MM.1S (cell line): ENCODE results near the gene HOXD9.

Source experiments
- DNase-seq: peaks from one replicate; pipeline ENCODE4 v3.0.0-alpha.2; 2015
- H2AFZ ChIP-seq: fragments of 300-600 bp; sonication (generic); 2 replicates; pipeline ENCODE4 v1.6.0; 2016; ENCODE audit warnings: antibody characterized with exemption, low read length
- H3F3A ChIP-seq: fragments of 300-600 bp; sonication (generic); 2 replicates; pipeline ENCODE4 v1.6.1; 2016; ENCODE audit warnings: mild to moderate bottlenecking, antibody characterized with exemption, low read length, moderate library complexity, mixed read lengths; ENCODE audit not compliant: insufficient read depth
- H3K27ac ChIP-seq: fragments of 300-600 bp; sonication (generic); 2 replicates; pipeline ENCODE4 v1.5.1; 2016; ENCODE audit warnings: mild to moderate bottlenecking, low read length
- H3K27me3 ChIP-seq: fragments of 300-600 bp; sonication (generic); replicated peaks from 2 replicates; pipeline ENCODE4 v1.6.0; 2016; ENCODE audit warnings: low read length; ENCODE audit not compliant: insufficient read depth
- H3K36me3 ChIP-seq: fragments of 300-600 bp; sonication (generic); replicated peaks from 2 replicates; pipeline ENCODE4 v1.6.1; 2016; ENCODE audit warnings: mild to moderate bottlenecking, low read length, mixed read lengths; ENCODE audit not compliant: insufficient read depth
- H3K4me1 ChIP-seq: fragments of 300-600 bp; sonication (generic); 2 replicates; pipeline ENCODE4 v1.6.1; 2016; ENCODE audit warnings: low read length, mixed read lengths
- H3K4me2 ChIP-seq: fragments of 300-600 bp; sonication (generic); 2 replicates; pipeline ENCODE4 v1.6.0; 2016; ENCODE audit warnings: low read depth, low read length
- H3K4me3 ChIP-seq: fragments of 300-600 bp; sonication (generic); 2 replicates; pipeline ENCODE4 v1.5.1; 2016; ENCODE audit warnings: low read length, mixed read lengths
- H3K79me2 ChIP-seq: fragments of 300-600 bp; sonication (generic); 2 replicates; pipeline ENCODE4 v1.6.1; 2016; ENCODE audit warnings: mixed run types, low read length, mixed read lengths
- H3K9ac ChIP-seq: fragments of 300-600 bp; sonication (generic); 2 replicates; pipeline ENCODE4 v1.6.1; 2016; ENCODE audit warnings: low read length, mixed read lengths
- H3K9me2 ChIP-seq: fragments of 300-600 bp; sonication (generic); replicated peaks from 2 replicates; pipeline ENCODE4 v1.6.1; 2016; ENCODE audit warnings: mild to moderate bottlenecking, low read length, mixed read lengths; ENCODE audit not compliant: insufficient read depth
- H3K9me3 ChIP-seq: fragments of 300-600 bp; sonication (generic); replicated peaks from 2 replicates; pipeline ENCODE4 v1.6.1; 2016; ENCODE audit warnings: mild to moderate bottlenecking, low read length, mixed read lengths; ENCODE audit not compliant: insufficient read depth
- H4K20me1 ChIP-seq: fragments of 300-600 bp; sonication (generic); 2 replicates; pipeline ENCODE4 v1.6.1; 2016; ENCODE audit warnings: mild to moderate bottlenecking, low read length, moderate library complexity, mixed read lengths; ENCODE audit not compliant: insufficient read depth
- EZH2 ChIP-seq: fragments of 300-600 bp; sonication (generic); optimal IDR thresholded peaks from 2 replicates; pipeline ENCODE3; 2017; ENCODE audit warnings: low read depth, mild to moderate bottlenecking, antibody characterized with exemption, low read length, mixed read lengths
- EZH2phosphoT487 ChIP-seq: fragments of 300-600 bp; sonication (generic); IDR thresholded peaks from 2 replicates; pipeline ENCODE4 v1.6.1; 2018; ENCODE audit warnings: antibody characterized with exemption, low read length
- TF ChIP-seq, protein P1 (sequence below): fragments of 300-600 bp; sonication (generic); IDR thresholded peaks from 2 replicates; pipeline ENCODE4 v1.5.1; 2016; ENCODE audit warnings: antibody characterized with exemption, low read length, mixed read lengths

HOXD9 gene

DNA sequence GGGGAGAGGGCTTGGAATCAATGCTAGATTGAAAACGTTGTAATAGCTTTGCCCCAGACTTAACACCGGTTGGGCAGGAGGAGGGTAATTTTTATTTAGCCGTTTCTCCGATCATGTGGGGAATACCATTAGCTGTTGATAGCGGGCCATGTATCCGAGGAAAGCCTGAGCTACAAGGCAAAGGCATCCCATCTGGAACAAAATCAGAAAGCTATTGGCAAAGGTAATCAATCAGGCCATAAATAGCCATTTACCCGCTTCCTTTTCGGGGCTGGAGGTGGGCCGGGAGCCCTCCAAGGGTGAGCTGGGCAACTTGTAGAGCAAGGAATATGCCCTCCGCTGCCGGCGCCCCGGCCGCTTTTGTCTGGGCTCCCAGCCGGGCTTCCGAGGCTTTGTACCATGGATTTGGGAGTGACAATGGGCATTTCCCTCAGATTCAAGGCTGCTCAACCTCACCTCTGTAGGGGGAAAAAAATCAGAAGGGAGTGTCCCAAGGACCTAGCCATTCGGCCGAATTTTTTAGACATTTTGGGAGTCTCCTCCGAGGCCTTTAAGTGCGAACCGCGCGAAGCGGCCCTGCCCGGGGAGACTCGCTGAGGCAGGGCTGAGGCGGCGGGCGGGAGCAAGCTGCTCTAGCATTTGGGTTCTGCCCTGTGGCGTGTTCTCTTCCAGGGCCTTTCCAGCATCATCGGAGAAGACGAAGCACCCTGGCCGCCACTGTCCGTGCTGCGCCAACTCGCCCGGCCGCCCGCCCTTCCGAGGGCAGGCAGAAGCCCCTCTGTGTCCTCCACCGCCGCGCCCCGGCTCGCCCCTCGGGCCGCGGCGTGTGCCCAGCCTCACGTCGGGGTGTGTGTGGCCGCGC, 1.1 kb upstream of the HOXD9 start:
- Histone ChIP-seq H3K4me3 (no peak overlapping the region), H3F3A (no peaks in the 10 kb centered on the region), H3K4me1 (no peaks in the 10 kb centered on the region), H3K79me2 (no peaks in the 10 kb centered on the region), H3K9me3 (no peaks in the 10 kb centered on the region), H3K27ac (no peak overlapping the region), H3K9ac (no peak overlapping the region), H3K36me3 (no peaks in the 10 kb centered on the region), H3K4me2 (no peak overlapping the region), H3K27me3 (peaks cover 38% of the 10 kb centered on the region), H2AFZ (no peak overlapping the region), H4K20me1 (no peaks in the 10 kb centered on the region), H3K9me2 (no peaks in the 10 kb centered on the region)
- no peak for DNase-seq
- TF ChIP-seq, protein P1, sequence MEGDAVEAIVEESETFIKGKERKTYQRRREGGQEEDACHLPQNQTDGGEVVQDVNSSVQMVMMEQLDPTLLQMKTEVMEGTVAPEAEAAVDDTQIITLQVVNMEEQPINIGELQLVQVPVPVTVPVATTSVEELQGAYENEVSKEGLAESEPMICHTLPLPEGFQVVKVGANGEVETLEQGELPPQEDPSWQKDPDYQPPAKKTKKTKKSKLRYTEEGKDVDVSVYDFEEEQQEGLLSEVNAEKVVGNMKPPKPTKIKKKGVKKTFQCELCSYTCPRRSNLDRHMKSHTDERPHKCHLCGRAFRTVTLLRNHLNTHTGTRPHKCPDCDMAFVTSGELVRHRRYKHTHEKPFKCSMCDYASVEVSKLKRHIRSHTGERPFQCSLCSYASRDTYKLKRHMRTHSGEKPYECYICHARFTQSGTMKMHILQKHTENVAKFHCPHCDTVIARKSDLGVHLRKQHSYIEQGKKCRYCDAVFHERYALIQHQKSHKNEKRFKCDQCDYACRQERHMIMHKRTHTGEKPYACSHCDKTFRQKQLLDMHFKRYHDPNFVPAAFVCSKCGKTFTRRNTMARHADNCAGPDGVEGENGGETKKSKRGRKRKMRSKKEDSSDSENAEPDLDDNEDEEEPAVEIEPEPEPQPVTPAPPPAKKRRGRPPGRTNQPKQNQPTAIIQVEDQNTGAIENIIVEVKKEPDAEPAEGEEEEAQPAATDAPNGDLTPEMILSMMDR, result no peak
- no peak for TF ChIP-seq EZH2
- no peak for TF ChIP-seq EZH2phosphoT487

GRCh38 chr2:176122052-176122682, 352 bp upstream of the HOXD9 start:
- H3K79me2 ChIP-seq, result no peaks in the 10 kb centered on the region
- H3K9me3 ChIP-seq, result no peaks in the 10 kb centered on the region
- H3K27me3 ChIP-seq, result peaks cover 30% of the 10 kb centered on the region
- H3K27ac ChIP-seq, result no peak overlapping the region
- no peaks in the 10 kb centered on the region for H3K4me1 ChIP-seq
- TF ChIP-seq EZH2, result no peak
- no peak for TF ChIP-seq EZH2phosphoT487
- TF ChIP-seq, protein P1, result no peak
- no peak overlapping the region for H3K4me3 ChIP-seq
- H3K4me2 ChIP-seq, result no peak overlapping the region
- no peak overlapping the region for H3K9ac ChIP-seq
- no peaks in the 10 kb centered on the region for H3K36me3 ChIP-seq
- H2AFZ ChIP-seq, result no peak overlapping the region
- H3K9me2 ChIP-seq, result no peaks in the 10 kb centered on the region
- DNase-seq, result no peak
- H3F3A ChIP-seq, result no peaks in the 10 kb centered on the region
- no peaks in the 10 kb centered on the region for H4K20me1 ChIP-seq

- TF ChIP-seq, protein P1, result no peak
- TF ChIP-seq EZH2 (no peak), EZH2phosphoT487 (no peak)
- Histone ChIP-seq H3K4me2 (no peak overlapping the region), H3K9me3 (no peaks in the 10 kb centered on the region), H3K9ac (no peak overlapping the region), H3K36me3 (no peaks in the 10 kb centered on the region), H3K9me2 (no peaks in the 10 kb centered on the region), H3K4me3 (no peak overlapping the region), H3F3A (no peaks in the 10 kb centered on the region), H2AFZ (no peak overlapping the region), H3K79me2 (no peaks in the 10 kb centered on the region), H3K27me3 (peaks cover 34% of the 10 kb centered on the region), H3K27ac (no peak overlapping the region), H3K4me1 (no peaks in the 10 kb centered on the region), H4K20me1 (no peaks in the 10 kb centered on the region)
- DNase-seq, result no peak
These were observed 1.0 kb downstream of the HOXD9 start for GRCh38 chr2:176123411-176124109.
